ENCODE results near the gene PCSK2.
A peak's percentile ranks its signal among the peaks of the same experiment; 100 is the strongest.

PCSK2 gene

DNA sequence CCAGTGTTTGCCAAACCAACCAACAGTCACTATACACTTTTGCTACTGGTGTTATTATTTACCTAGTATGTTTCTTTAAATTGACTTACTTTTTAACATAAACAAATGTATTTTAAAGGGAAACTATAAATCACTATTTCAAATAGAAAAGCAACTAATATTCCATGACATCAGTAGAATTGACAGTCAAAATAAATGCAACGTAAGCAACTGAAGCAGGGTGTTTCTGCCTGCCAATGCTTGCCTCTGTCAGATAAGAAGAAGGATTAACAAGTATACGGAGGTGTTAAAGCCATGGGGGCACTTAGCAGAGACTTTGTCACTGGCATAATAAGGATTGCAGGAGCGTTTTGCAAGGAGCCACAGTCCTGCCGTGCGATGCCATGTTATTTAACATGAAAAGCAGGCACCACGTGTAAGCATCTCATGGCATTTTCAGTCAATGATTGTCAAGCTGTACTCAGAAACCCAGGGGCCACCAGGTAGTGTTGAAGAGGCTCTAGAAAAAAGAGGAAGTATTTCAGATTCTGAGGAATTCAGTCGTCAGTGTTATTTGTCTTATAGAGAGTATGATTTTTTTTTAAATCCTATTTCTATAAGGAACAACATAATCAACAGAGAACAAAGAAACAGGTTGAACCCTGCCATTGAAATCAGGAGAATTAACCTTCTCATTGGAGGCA, 172.6 kb downstream of the PCSK2 start:
- DNase-seq (ENCODE audit: low spot score) = no peak

DNA sequence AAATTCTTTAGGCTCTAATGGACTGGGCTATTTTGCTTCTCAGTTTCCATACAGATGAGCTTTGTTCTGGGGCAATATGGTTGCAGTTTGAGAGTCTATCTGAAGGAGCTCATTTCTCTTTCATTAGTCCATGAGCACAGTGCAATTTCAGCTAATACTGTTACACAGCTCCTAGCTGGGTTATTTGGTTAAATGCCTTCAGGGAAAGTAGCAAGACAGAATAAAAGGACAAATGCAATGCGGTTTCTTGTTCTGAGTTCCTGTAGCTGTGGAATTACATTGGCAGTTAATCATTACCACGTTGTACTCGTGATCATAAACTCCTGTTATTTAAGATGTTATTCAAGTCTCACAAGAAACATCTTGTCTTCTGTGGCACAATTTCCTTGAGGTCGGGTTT, 176.6 kb downstream of the PCSK2 start:
- no peak for DNase-seq (ENCODE audit: low spot score)

- DNase-seq (ENCODE audit: low spot score) = no peak
These were observed 179.3 kb downstream of the PCSK2 start for GRCh38 chr20:17406051-17406590.

- DNase-seq (ENCODE audit: low spot score) = no peak
These were observed 180.7 kb downstream of the PCSK2 start for GRCh38 chr20:17407550-17407949.

DNA sequence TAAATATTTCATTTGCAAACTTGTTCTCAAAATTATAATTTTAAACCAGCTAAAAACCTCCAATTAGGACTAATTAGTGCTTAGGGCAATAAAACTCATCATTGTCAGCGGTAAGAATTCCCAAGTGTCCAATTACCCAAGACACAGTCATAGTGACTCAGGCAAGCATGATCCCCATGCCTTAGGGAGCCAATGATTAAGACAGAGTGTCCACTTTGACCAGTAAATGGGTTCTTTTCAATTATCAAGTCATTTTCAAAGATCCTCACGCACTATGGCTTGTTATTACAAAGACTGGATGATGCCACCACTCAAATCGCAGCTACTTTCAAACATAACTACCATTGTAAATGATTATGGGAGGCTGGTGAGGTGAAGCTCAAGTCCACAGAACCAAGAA, 190.4 kb downstream of the PCSK2 start:
- DNase-seq (ENCODE audit: low spot score) = no peak

- DNase-seq (ENCODE audit: low spot score) = no peak
These were observed 191.9 kb downstream of the PCSK2 start for GRCh38 chr20:17418737-17419136.

DNA sequence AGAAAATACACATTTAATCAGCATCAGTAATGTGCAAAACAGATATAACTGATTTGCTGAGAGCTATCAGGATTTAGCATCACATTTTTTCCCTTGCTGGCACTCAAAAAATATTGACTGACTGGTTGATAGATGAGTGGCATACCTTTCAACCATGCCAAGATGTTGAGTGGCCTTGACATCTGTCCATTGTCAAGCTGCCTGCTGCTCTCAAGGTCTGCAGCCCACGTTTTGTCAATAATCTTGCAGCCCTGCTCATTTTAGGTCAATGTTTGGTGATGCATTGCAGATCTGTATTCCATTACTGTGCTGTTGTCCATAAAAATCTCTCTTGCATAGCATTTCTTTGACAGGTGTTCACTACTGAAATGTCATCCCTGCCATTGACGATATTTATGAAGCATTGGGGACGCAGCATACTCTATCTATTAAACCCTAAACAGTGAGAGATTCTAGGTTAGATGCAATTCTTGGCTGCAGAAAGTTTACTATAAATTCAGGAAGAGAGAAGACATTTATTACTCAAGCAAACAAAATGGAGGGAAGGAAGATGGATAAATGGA, 192.7 kb downstream of the PCSK2 start:
- no peak for DNase-seq (ENCODE audit: low spot score)

DNA sequence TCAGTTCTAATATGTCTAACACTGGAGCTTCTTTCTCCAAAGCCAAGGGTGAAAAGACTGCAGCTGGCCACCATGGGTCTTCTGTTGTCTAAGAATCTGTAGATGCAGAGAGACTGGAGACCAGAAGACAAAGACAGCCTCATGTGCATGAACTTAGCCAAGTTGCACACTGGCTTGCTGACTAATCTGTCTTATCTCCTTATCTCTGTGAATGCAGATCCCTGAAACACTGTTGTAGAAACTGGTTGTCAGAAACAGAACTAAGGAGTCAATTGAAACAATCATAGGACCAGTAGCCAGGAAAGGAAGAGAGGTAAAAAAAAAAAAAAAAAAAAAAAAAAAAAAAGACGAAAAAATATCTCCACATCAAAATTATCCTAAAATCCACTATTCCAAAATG, 194.7 kb downstream of the PCSK2 start:
- no peak for DNase-seq (ENCODE audit: low spot score)

- DNase-seq (ENCODE audit: low spot score) = no peak
These were observed 196.9 kb downstream of the PCSK2 start for GRCh38 chr20:17423782-17424181.

DNA sequence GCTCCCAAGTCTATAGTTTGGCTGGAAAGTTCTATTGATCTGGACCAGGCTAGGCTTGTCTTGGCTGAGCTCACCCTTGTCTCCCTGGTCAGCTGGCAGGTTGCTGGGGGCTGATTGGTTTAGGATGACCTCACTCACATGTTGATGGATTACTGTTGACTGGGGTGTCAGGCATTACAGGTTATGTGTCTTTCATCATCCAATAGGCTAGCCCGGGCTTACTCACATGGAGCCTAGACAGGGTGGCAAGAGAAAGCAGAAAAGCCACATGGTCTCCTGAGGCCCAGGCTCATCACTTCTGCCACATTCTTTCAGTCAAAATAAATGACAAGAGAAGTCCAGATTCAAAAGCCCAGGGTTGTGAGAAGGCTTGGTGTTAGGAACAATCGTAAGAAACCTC, 200.8 kb downstream of the PCSK2 start:
- DNase-seq (ENCODE audit: low spot score) = no peak

GRCh38 chr20:17430125-17430950, 203.5 kb downstream of the PCSK2 start:
- DNase-seq (ENCODE audit: low spot score) = no peak

- DNase-seq (ENCODE audit: low spot score) = peak; percentile 69
These were observed 205.0 kb downstream of the PCSK2 start for GRCh38 chr20:17431621-17432364.

GRCh38 chr20:17436664-17437063, 209.8 kb downstream of the PCSK2 start:
- DNase-seq (ENCODE audit: low spot score) = no peak

GRCh38 chr20:17437251-17437650, 210.4 kb downstream of the PCSK2 start:
- DNase-seq (ENCODE audit: low spot score) = no peak

GRCh38 chr20:17438436-17439039, 211.7 kb downstream of the PCSK2 start:
- DNase-seq (ENCODE audit: low spot score) = no peak

DNA sequence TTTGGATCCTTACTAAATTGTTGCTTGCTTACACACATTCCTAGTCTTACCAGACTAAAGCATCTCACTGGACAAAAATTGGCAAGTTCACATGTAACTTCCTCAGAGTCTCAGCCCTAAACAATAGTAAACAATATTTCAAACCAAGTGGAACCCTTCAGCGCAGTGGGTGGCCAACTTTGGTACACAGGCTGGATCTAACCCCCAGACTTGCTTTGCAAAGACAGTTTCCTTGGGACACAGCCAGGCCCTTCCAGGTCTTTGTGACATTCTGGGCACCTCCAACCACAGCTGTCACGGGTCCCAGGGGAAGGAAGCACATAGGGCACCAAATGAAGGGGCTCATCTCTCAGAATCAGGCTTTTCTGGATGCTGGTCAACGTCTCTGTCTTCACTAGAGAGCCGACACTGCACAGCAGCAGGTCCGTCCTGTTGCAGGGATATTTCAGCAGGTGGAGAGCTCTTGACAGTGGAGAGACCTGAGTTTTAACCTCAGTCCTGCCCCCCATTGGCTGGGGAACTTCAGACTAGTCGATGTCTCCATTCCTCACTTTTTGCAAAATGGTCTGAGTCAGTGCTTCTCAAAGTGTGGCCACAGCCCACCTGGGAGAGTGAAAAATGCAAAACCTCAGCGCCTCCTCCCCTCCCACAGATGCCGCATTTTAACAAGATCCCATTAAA, 212.9 kb downstream of the PCSK2 start:
- no peak for DNase-seq (ENCODE audit: low spot score)

DNA sequence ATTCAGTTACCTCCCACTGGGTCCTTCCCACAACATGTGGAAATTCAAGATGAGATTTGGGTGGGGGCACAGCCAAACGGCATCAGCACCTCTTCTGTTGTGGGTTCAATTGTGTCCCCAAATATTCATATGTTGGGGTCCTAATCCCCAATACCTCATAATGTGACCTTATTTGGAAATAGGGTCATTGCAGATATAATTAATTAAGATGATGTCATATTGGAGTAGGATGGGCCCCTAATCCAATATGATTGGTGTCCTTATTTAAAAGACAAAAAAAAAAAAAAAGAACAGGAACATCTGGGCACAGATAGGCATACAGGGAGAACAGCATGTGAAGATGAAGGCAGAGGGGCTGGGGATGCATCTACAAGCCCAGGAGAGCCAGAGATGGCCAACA, 214.9 kb downstream of the PCSK2 start:
- DNase-seq (ENCODE audit: low spot score) = no peak

DNA sequence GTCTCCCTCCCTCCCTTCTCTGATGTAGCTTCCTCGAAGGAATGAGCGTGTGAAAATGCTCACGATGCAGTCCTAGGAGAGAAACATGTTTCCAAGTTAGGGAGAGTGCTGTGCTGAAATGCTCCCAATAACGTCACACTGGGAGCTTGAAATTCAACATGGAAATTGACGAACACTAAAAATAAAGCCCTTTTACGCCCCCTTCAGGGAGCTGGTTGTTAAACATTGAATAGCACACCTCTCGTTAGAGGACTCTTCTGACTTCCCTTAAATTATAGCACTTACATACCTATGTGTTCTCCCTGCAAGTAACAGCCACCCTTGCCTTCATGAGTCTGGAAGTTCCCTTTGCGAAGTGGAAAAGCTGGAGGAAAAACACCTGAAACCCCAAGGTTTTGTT, 215.7 kb downstream of the PCSK2 start:
- DNase-seq (ENCODE audit: low spot score) = peak; percentile 52

DNA sequence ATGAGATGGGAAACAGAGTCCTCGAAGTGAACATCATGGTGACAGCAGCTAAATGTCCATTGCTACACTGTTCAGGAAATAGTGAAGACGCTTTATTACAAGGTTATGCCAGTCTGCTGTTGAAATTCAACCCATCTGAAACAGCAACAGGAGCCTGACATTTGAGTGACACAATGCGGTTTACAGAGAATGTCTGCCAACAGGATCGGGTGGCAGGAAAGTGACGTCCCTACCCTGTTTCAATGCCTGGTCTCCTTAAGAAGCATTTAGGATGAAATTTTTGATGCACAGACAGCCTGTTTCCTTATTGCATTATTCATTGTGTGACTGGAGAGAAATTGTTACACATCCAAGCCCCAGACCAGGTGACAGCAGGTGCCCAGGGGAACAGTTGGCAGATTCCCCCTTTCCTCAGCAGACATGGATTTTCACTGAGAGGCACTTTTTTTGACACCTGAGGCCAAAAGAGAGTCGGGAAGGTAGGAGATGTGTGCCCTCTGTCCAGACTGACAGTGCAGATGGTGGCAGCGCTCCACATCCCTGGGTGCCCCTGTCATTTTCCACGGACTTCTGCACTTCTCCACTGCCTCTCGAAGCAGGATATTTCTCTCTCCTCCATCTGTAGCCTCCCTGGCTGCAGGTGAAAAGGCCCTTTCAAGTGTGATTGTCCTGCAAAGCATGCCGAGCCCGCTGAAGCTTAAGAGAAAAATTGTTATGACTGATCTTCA, 216.5 kb downstream of the PCSK2 start:
- DNase-seq (ENCODE audit: low spot score) = no peak

DNA sequence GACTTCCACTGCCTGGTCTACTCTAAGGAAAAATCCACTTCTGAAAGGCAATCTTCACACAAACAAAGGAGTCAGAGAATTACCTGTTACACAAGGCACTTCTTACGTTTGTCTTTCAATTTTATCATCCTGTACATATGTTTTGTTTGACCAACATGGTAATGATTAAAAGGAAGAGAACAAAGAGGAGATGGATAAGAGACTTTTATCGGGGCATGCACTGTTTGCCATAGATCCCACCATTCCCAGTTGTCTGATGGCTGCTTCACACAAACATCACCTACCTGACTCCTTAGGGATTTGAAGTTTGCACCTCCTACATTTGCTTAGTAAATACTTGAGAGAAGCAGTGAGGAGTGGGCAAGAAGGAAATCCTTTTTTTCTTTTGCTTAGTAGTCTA, 217.3 kb downstream of the PCSK2 start:
- DNase-seq (ENCODE audit: low spot score) = no peak

DNA sequence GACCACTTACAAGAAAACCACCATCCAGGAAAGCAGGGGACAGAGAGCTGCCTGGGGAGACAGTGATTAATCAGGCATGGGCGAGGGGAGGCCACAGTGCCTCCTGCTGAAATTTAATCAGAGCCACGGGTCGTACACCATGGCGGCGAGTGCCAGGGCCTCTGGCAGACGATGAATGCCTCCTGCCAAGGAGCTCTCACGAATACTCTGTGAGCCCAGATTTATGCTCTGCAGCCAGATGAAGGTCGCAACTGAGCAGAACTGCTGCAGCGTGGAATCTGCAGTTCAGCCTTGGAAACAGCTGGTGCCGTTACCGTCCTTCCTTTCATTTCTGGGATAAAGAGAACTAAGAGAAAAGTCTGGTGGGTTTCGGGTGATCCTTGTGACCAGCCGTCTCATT, 218.7 kb downstream of the PCSK2 start:
- DNase-seq (ENCODE audit: low spot score) = no peak
